SH-SY5Y (cell line): ENCODE results near the gene CHST11.

Experiments used
- GATA2 ChIP-seq: IDR thresholded peaks from 2 replicates; pipeline ENCODE4 v1.6.1; 2011; ENCODE audit warnings: mild to moderate bottlenecking, low read depth, low read length
- GATA3 ChIP-seq: IDR thresholded peaks from 2 replicates; pipeline ENCODE4 v1.6.1; 2011; ENCODE audit warnings: low read depth, mild to moderate bottlenecking, low read length, moderate library complexity

DNA sequence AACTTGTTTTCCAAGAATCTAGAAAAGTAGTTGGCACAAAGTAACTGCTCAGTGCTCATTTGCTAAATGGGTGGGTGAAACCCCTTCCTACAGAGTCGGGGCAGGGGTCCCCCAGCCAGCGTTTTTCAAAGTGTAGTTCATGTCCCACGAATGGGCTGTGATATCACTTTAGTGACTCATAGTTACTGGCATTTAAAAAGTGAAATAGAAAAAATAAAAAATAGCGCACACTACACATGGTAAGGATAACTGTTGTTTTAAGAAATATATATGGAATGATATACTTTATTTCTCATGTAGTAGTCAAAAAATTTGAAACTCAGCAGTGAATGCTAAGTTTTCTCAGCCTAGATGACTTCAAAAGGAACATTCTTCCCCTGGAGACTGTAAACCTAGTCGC lies 250.4 kb downstream of the CHST11 start:
- TF ChIP-seq GATA2 (no peak), GATA3 (no peak)
